GM18858 (cell line): ENCODE data around the gene TGFBI.
"Not testable (repeated sequence)": the region's sequence is repeated elsewhere in the genome, so short reads cannot be mapped to it uniquely, and the experiment has no call there.

Experiments
- ATAC-seq: cut with Tn5 transposase; IDR thresholded peaks from one replicate; pipeline ENCODE4 v1.9.1; 2021; ENCODE audit not compliant: unreplicated experiment

The TGFBI gene

GRCh38 chr5:136043968-136044610, 15.3 kb downstream of the TGFBI start:
- no peak for ATAC-seq

GRCh38 chr5:136045026-136045425, 16.2 kb downstream of the TGFBI start:
- not testable (repeated sequence) for ATAC-seq

- ATAC-seq: no peak
Observed at GRCh38 chr5:136046246-136046645, 17.5 kb downstream of the TGFBI start.

- no peak for ATAC-seq
Observed at GRCh38 chr5:136047858-136048257, 19.1 kb downstream of the TGFBI start.

GRCh38 chr5:136048966-136049365, 20.2 kb downstream of the TGFBI start:
- ATAC-seq: no peak

GRCh38 chr5:136051486-136052220, 22.9 kb downstream of the TGFBI start:
- ATAC-seq: no peak

- no peak for ATAC-seq
Observed at GRCh38 chr5:136052692-136053335, 24.0 kb downstream of the TGFBI start.

- no peak for ATAC-seq
Observed at GRCh38 chr5:136053336-136054141, 24.8 kb downstream of the TGFBI start.

- no peak for ATAC-seq
Observed at GRCh38 chr5:136054142-136055019, 25.6 kb downstream of the TGFBI start.

GRCh38 chr5:136055612-136056309, 27.0 kb downstream of the TGFBI start:
- ATAC-seq: no peak

GRCh38 chr5:136056336-136056735, 27.5 kb downstream of the TGFBI start:
- ATAC-seq: no peak

- no peak for ATAC-seq
Observed at GRCh38 chr5:136056771-136057335, 28.1 kb downstream of the TGFBI start.

- no peak for ATAC-seq
Observed at GRCh38 chr5:136057401-136058038, 28.7 kb downstream of the TGFBI start.

- ATAC-seq: no peak
Observed at GRCh38 chr5:136058039-136058971, 29.5 kb downstream of the TGFBI start.

GRCh38 chr5:136058972-136059354, 30.2 kb downstream of the TGFBI start:
- no peak for ATAC-seq

GRCh38 chr5:136060963-136061362, 32.2 kb downstream of the TGFBI start:
- no peak for ATAC-seq

- no peak for ATAC-seq
Observed at GRCh38 chr5:136061630-136062365, 33.0 kb downstream of the TGFBI start.
